Type B pancreatic cell (in vitro differentiated cells): ENCODE results near the gene SPOP. TPM values are rescaled to one million over a fixed set of nuclear protein-coding genes. Genes with fewer than 3 reads are reported as not detected.

Source experiments
- DNase-seq: peaks from one replicate; pipeline ENCODE4 v3.0.0; 2021; ENCODE audit warnings: mixed read lengths; ENCODE audit not compliant: unreplicated experiment; ENCODE audit errors: extremely low spot score
- H3K27ac Mint-ChIP-seq: 2 replicates; pipeline ENCODE4 v1.8.0; 2021; ENCODE audit warnings: mild to moderate bottlenecking, mixed read lengths
- H3K27me3 Mint-ChIP-seq: 2 replicates; pipeline ENCODE4 v1.8.0; 2021; ENCODE audit warnings: mixed read lengths
- H3K36me3 Mint-ChIP-seq: 2 replicates; pipeline ENCODE4 v1.8.0; 2021; ENCODE audit warnings: mixed read lengths
- H3K4me1 Mint-ChIP-seq: one replicate; pipeline ENCODE4 v1.8.0; 2021; ENCODE audit warnings: mixed read lengths; ENCODE audit not compliant: unreplicated experiment
- H3K4me3 Mint-ChIP-seq: 2 replicates; pipeline ENCODE4 v1.8.0; 2021; ENCODE audit warnings: mild to moderate bottlenecking, mixed read lengths
- H3K9me3 Mint-ChIP-seq: 2 replicates; pipeline ENCODE4 v1.8.0; 2021; ENCODE audit warnings: mixed read lengths
- total RNA-seq: library from RNA; stranded (reverse); gene quantifications from 2 replicates; pipeline ENCODE4 v1.2.1, GENCODE V29; 2021; ENCODE audit warnings: low replicate concordance
- TF ChIP-seq, protein P1 (sequence below): fragments of 200-600 bp; sonication (generic); conservative IDR thresholded peaks from 2 replicates; pipeline ENCODE4 v1.5.0; 2021; ENCODE audit warnings: antibody characterized with exemption, mild to moderate bottlenecking

Gene SPOP
- total RNA-seq, 1 donor from 2014 or later = 67.7 TPM

- Mint-ChIP-seq H3K4me1 (peaks cover 9% of the 10 kb centered on the region), H3K4me3 (no peak overlapping the region), H3K9me3 (no peaks in the 10 kb centered on the region), H3K27ac (no peak overlapping the region), H3K27me3 (peaks cover 27% of the 10 kb centered on the region), H3K36me3 (peaks cover 5% of the 10 kb centered on the region)
- no peak for DNase-seq
- TF ChIP-seq, protein P1, sequence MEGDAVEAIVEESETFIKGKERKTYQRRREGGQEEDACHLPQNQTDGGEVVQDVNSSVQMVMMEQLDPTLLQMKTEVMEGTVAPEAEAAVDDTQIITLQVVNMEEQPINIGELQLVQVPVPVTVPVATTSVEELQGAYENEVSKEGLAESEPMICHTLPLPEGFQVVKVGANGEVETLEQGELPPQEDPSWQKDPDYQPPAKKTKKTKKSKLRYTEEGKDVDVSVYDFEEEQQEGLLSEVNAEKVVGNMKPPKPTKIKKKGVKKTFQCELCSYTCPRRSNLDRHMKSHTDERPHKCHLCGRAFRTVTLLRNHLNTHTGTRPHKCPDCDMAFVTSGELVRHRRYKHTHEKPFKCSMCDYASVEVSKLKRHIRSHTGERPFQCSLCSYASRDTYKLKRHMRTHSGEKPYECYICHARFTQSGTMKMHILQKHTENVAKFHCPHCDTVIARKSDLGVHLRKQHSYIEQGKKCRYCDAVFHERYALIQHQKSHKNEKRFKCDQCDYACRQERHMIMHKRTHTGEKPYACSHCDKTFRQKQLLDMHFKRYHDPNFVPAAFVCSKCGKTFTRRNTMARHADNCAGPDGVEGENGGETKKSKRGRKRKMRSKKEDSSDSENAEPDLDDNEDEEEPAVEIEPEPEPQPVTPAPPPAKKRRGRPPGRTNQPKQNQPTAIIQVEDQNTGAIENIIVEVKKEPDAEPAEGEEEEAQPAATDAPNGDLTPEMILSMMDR = peak; percentile 95
These were observed 17.2 kb upstream of the SPOP start for GRCh38 chr17:49694847-49695697.

DNA sequence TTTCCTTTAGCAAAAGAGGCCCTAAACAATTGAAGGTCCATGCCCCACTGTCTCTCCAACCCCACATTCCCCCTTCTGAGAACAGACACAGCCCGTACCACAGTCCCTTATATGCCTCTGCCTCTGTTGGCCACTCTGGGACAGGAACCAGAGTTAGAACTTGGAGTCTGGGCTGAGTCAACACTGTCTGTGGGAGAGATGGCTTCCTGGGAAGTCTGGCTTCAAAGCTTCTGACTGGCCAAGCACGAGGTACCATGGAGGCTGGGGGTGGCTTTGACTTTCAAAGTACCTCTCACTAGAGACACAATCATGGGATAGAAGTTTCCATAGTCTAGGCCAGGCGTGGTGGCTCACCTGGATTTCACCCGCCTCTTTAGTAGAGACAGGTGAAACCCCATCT lies 14.9 kb upstream of the SPOP start:
- DNase-seq = no peak
- TF ChIP-seq, protein P1 = no peak
- H3K27me3 Mint-ChIP-seq = peaks cover 32% of the 10 kb centered on the region
- H3K9me3 Mint-ChIP-seq = no peaks in the 10 kb centered on the region
- H3K4me3 Mint-ChIP-seq = no peak overlapping the region
- no peaks in the 10 kb centered on the region for H3K36me3 Mint-ChIP-seq
- no peak overlapping the region for H3K27ac Mint-ChIP-seq
- peaks cover 15% of the 10 kb centered on the region for H3K4me1 Mint-ChIP-seq

GRCh38 chr17:49691677-49692191 lies 13.8 kb upstream of the SPOP start:
- no peak for DNase-seq
- Mint-ChIP-seq H3K4me3 (no peak overlapping the region), H3K9me3 (no peaks in the 10 kb centered on the region), H3K27me3 (peaks cover 34% of the 10 kb centered on the region), H3K4me1 (peaks cover 15% of the 10 kb centered on the region), H3K36me3 (no peaks in the 10 kb centered on the region), H3K27ac (no peak overlapping the region)
- TF ChIP-seq, protein P1 = no peak

- Mint-ChIP-seq H3K4me3 (no peak overlapping the region), H3K4me1 (peaks cover 15% of the 10 kb centered on the region), H3K36me3 (no peaks in the 10 kb centered on the region), H3K9me3 (no peaks in the 10 kb centered on the region), H3K27me3 (peaks cover 36% of the 10 kb centered on the region), H3K27ac (no peak overlapping the region)
- TF ChIP-seq, protein P1 = no peak
- no peak for DNase-seq
These were observed 13.3 kb upstream of the SPOP start for GRCh38 chr17:49691086-49691676.

DNA sequence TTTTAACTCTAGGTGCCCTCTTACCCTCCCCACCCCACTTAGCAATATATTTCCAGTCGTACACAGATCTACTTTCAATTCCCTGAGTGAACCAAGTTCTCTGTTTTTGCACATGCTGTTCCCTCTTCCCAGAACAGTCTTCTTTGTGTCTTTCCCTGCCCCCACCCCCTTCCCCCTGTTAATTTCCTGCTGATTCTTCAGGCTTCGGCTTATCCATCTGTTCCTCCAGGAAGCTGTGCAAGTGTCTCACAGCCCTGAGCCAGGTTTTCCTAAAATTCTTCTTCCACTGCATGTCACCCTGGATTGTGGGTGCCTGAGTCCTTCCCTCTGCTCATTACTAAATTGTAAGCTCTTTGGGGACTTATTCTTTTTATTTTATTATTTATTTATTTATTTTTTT lies 12.4 kb upstream of the SPOP start:
- Mint-ChIP-seq H3K36me3 (no peaks in the 10 kb centered on the region), H3K4me1 (peaks cover 13% of the 10 kb centered on the region), H3K9me3 (no peaks in the 10 kb centered on the region), H3K4me3 (no peak overlapping the region), H3K27ac (no peak overlapping the region), H3K27me3 (peaks cover 35% of the 10 kb centered on the region)
- no peak for DNase-seq
- TF ChIP-seq, protein P1 = no peak
